Epithelial cell of esophagus (primary cell): Measurements from ENCODE around the gene NMRK1.
A peak's percentile ranks its signal among the peaks of the same experiment; 100 is the strongest.

Experiments
- DNase-seq: peaks from one replicate; pipeline ENCODE4 v3.0.0; 2010; ENCODE audit warnings: low read depth
- H3K4me3 ChIP-seq: 2 replicates; pipeline ENCODE4 v1.5.1; 2011; ENCODE audit warnings: mild to moderate bottlenecking, low read length, control low read depth
- TF ChIP-seq, protein P1 (sequence below): IDR thresholded peaks from 2 replicates; pipeline ENCODE4 v1.5.1; 2011; ENCODE audit warnings: low read depth, mild to moderate bottlenecking, low read length, control low read depth, inconsistent platforms; ENCODE audit not compliant: insufficient read depth; ENCODE audit errors: missing control alignments

Gene NMRK1

DNA sequence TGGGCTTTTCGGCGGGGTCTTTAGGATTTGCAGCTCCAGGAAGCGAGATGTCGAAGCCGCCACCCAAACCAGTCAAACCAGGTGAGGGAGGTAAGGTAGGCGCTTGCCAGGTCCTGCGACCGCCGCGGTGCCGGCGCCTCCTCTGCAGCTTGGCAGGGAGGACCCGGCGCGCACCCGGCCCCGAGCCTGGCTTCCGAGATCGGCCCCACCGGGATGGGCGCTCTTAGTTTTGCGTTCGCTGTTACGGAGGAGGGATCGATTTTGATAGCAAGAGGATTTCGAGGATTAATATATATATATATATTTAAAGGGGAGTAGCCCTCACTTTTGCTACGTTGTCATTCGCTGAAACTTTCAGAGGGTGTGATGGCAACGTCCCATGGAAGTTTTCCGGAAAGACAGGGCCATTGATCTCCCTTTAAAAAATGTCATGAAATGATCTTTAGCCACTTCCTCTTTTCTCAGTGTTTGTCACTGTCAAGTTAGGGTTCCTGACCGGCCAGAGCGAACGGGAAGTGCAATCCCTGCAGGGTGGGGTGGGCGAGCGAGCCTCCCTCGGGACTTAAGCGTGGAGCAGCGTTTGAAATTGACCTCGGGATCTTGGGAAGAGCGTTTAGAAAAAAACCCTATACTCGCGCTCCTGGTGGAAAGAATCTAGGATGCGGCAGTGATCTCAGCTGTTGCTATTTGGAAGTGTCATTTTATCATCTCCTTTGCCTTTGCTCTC is 854 bp upstream of the NMRK1 start:
- peak overlapping the region; percentile 85 for H3K4me3 ChIP-seq
- DNase-seq = peak; percentile 90
- TF ChIP-seq, protein P1, sequence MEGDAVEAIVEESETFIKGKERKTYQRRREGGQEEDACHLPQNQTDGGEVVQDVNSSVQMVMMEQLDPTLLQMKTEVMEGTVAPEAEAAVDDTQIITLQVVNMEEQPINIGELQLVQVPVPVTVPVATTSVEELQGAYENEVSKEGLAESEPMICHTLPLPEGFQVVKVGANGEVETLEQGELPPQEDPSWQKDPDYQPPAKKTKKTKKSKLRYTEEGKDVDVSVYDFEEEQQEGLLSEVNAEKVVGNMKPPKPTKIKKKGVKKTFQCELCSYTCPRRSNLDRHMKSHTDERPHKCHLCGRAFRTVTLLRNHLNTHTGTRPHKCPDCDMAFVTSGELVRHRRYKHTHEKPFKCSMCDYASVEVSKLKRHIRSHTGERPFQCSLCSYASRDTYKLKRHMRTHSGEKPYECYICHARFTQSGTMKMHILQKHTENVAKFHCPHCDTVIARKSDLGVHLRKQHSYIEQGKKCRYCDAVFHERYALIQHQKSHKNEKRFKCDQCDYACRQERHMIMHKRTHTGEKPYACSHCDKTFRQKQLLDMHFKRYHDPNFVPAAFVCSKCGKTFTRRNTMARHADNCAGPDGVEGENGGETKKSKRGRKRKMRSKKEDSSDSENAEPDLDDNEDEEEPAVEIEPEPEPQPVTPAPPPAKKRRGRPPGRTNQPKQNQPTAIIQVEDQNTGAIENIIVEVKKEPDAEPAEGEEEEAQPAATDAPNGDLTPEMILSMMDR = peak; percentile 42

- DNase-seq = peak; percentile 59
- peak overlapping the region; percentile 80 for H3K4me3 ChIP-seq
- TF ChIP-seq, protein P1 = no peak
These were observed 599 bp downstream of the NMRK1 start for GRCh38 chr9:75087289-75087823.

GRCh38 chr9:75086541-75087288 is 1.2 kb downstream of the NMRK1 start:
- peak; percentile 27 for DNase-seq
- peak overlapping the region; percentile 80 for H3K4me3 ChIP-seq
- TF ChIP-seq, protein P1 = no peak

DNA sequence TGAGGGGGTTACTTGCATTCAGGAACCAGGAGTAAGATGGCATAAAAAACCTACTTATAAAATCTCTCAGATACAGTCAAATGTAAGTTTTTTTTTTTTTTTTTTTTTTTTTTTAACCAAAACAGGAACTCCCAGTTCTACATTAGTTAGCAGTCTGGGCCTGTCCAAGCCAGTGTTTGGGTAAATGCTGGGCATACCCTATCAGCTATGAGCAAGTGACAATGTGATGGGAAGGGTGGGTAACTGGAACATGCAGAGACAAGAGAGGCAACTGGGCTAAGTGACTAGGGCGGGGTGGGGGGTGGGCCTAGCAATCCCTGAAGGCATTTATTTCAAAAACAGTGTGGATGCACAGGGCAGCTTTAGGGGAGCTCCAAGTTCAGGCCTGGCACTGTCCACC is 2.3 kb downstream of the NMRK1 start:
- DNase-seq = peak; percentile 92
- TF ChIP-seq, protein P1 = no peak
- H3K4me3 ChIP-seq = peak overlapping the region; percentile 80

GRCh38 chr9:75084081-75084672 is 3.8 kb downstream of the NMRK1 start:
- no peak for DNase-seq
- H3K4me3 ChIP-seq = no peak overlapping the region
- TF ChIP-seq, protein P1 = no peak

DNA sequence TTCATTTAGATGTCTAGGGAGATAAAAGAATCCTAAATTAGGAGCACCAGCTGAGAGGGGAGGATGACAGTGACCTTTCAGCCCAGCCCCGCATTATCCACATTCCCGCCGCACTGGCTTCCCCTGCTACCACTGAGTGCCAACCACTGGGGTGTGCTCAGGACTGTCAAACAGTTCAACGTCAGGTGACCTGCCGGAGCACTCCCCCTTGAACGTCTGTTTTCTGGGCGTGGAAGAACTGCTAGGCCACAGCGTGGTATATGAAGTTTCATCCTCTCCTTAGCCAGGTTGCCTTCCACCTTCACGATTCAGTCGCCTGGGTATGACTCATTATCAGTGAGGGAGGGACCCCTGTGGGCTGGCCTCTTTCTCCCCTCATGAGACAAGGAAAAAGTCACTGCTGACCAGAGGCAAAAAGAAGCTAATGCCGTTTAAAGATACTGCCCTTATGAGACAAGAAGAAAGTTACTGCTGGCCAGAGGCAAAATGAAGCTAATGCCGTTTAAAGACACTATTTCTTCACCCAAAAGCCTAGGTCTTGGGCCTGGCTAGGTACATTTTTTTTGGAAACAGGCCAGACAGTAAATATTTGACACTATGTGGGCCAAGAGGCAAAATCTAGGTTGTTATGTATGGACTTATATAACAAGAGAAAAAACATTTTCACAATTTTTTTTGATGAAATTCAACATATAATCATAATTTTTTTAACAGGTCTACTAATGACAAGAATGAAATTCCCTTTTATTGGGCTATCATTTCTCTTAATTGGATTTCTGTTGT is 4.6 kb downstream of the NMRK1 start:
- DNase-seq = peak; percentile 55
- TF ChIP-seq, protein P1 = no peak
- H3K4me3 ChIP-seq = no peak overlapping the region
